ENCODE measurements around the gene IRX2.

The IRX2 gene

DNA sequence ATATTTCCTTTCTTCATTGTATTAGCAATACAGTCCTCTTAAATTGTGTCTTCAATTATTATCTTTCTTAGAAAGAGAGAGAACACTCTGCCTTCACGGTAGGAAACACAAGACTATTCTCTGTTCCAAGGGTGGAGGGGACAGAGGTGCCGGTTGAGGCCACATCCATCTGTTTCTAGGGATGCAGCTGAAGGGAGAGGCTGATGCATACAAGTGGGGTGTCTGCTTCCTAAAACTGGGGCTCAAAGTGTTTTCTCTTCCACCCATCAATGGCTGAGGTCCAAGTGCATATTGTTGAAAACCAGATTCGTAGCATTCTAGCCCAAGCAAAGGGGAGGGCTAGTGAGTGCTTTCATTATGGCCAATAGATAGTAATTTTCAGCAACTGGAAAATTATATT is 9.5 kb downstream of the IRX2 start:
- DNase-seq (ENCODE audit: low read depth, low spot score), result no peak

GRCh38 chr5:2740876-2741555 is 10.5 kb downstream of the IRX2 start:
- no peak for DNase-seq (ENCODE audit: low read depth, low spot score)

GRCh38 chr5:2740051-2740875 is 11.2 kb downstream of the IRX2 start:
- no peak for DNase-seq (ENCODE audit: low read depth, low spot score)

DNA sequence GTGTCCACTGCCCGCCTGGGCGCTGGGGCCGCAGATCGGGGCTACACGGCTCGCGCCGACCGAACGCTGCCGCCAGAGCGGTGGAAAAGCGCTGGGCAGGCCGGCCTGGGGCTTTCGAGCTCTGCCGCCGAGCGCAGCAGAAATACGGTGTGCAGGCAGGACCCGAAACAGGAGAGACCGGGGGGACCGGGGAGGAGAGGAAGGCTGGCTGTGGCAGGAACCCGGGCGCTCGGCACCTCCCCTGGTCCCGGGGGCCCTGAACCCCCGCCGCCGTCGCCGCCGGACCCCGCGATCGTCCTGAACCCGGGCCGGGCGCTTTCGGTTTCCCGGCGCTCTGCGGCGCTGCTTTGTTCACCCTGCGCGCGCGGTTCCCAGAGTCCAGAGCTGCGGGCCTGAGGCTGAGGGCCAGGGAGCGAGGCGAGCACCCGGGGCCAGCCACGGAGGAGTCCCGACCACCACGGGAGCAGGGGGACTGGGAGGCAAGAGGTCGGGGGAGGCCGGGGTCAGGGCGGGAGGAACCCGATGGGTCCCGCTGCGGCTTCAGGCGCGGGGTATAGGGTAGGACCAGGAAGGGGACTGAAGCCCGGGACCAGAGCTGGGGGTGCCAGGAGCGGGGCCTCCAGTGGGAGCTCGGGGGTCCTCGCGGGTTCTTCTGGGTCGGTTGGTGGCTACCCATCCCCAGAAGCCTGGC is 12.0 kb downstream of the IRX2 start:
- DNase-seq (ENCODE audit: low read depth, low spot score), result peak; percentile 50

GRCh38 chr5:2738700-2739359 is 12.6 kb downstream of the IRX2 start:
- DNase-seq (ENCODE audit: low read depth, low spot score), result no peak

GRCh38 chr5:2738156-2738699 is 13.2 kb downstream of the IRX2 start:
- no peak for DNase-seq (ENCODE audit: low read depth, low spot score)

DNA sequence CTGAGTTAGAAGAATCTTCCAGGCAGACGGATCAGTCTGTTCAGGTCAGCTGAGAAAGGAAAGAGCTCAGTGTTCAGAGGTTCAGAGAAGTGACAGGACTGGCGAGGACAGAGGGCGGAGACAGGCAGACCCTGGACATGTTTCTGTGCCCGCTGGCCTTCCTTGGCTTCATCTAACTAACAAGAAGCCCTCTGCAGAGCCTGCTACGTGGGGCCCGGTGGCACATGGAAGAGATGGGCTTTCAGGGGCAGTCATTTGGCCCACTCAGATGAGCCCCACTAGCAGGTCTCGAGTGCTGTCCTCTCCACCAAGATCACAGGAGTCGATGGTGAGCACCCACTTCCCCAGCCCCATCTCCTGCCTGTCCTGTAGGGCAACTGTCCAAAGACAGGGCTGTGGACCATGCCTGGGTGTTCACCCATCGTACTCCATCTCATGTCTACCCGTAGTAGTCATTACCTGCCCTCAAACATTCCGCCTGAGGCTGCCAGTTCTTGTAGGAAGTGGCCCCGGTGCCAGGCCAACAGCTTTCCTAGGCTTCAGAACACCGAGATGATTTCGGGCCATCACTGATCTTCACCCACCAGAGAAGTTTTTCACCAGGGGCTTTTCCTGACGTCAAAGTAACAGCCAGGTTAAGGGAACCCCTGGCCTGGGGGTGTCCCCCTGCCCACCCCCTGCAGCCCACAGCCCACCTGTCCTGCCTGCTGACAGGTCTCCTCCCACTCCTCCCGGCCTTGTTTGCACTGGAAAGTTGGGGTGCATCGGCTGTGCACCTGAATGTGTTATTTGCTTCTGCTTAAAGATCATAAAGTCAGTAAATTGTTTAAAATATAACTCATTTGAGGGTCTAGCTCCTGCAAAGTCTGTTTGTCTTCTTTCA is 14.0 kb downstream of the IRX2 start:
- DNase-seq (ENCODE audit: low read depth, low spot score), result no peak

DNA sequence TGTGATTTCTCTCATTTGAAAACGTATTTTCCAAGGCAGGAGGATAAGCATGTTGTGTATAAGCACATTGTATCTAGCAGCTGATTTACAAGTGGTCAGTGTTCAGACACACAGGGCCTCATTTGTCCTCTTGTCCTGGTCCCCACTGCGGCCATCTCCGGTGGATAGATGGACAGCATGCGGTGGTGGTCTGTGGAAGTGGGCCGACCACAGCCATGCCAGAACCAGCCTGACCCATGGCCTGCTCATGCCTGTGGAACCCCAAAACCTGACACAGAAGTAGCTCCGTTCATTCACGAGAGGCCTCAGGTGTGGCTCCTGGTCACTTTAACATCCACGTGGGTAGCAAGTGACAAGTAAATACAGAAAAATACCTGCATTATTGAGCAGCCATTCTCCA is 14.6 kb downstream of the IRX2 start:
- DNase-seq (ENCODE audit: low read depth, low spot score), result no peak

DNA sequence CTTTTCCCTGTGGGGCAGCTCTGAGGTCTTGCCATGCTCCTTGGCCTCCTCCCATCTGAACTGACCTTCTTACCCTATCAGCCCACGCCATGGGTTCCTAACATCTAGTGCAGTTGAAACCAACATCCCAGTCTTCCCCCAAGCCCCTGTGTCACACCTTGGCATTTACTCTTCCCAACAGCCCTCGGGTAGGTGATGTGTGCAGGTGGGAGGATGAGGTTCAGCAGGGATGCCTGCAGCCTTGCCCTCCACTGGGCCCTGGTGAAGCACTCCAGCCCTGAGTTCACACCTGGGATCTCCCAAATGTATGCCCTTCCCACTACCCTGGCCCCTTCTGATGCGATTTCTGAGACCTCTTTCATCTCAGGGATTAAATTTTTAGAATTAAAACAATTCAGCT is 15.5 kb downstream of the IRX2 start:
- no peak for DNase-seq (ENCODE audit: low read depth, low spot score)

GRCh38 chr5:2732850-2733249 is 18.6 kb downstream of the IRX2 start:
- no peak for DNase-seq (ENCODE audit: low read depth, low spot score)

DNA sequence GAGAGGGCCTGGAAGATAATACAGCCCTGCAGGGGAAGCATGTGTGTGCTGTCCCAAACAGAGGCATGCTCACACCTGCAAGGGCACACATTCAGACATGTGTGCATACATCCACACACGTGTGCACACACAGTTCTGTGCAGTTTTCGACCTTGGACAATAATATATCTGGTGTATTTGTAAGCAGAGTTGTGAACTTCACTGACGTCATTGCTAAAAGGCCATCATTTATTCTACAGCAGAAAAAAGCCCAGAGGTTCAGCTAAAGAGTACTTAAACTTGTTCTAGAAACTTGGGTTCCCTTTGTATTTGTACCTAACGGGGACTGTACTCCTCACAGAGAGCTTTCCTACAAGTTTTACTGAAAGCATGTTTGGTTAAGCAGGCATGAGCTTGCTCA is 19.5 kb downstream of the IRX2 start:
- no peak for DNase-seq (ENCODE audit: low read depth, low spot score)

DNA sequence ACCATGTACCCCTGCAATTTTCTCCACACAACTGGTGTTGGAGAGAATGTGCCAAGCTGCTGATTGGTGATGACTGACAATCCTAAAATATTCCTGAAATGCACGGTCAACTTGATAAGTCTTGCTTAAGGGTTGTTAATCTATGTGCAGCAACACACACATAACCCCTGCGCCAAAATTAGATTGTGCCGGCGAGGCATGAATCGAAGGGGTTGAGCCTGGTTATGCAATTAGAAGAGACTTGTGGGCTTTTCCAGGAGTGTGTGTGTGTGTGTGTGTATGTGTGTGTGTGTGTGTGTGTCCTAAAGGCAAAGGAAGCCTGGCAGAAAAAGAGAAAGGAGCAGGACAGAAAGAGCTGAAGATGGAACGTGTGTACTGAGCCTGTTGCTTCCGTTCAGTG is 22.3 kb downstream of the IRX2 start:
- no peak for DNase-seq (ENCODE audit: low read depth, low spot score)

GRCh38 chr5:2727550-2727949 is 23.9 kb downstream of the IRX2 start:
- DNase-seq (ENCODE audit: low read depth, low spot score), result no peak

GRCh38 chr5:2725980-2726765 is 25.3 kb downstream of the IRX2 start:
- DNase-seq (ENCODE audit: low read depth, low spot score), result no peak

DNA sequence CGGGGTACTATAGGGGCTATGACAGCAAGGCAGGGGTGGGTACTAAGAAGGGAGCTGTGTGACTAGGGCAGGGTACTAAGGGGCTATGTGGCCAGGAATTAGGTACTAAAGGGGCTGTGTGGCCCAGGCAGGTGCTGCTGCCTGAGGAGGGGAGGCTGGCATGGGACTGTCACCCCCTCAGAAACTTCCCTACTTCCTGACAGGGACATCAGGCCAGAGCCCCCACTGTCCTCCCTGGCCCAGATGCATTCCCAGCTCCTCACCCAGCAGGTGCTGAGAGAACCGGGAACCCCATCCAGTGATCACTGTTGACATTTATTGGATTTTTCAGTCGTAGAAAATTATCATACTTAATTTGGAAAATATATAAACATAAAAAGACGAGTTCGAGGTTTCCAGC is 26.6 kb downstream of the IRX2 start:
- DNase-seq (ENCODE audit: low read depth, low spot score), result no peak

DNA sequence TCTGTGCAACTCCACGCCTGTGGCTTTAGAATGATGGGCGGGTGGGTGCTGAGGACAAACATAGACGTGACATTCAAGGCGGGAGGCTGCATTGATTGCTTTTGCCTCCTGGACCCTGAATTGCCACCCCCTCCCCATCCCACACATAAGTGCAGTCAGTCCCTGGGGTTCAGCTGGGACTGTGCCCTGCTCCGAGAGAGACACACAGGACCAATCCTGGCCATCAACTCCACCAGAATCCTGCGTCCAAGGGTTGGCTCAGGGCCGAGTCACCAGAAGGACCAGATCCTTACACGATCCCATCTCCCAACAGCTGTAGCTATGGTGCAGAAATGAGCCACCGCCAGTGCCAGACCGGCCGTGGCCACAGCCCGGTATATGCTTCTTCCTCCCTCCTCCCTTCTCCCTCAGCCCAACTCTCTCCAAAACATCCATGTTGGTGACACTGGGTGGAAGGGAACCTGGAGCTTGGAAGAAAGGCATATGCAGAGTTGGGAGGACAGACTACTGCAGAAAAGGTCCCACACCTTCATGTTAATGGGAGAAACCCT is 27.4 kb downstream of the IRX2 start:
- no peak for DNase-seq (ENCODE audit: low read depth, low spot score)

DNA sequence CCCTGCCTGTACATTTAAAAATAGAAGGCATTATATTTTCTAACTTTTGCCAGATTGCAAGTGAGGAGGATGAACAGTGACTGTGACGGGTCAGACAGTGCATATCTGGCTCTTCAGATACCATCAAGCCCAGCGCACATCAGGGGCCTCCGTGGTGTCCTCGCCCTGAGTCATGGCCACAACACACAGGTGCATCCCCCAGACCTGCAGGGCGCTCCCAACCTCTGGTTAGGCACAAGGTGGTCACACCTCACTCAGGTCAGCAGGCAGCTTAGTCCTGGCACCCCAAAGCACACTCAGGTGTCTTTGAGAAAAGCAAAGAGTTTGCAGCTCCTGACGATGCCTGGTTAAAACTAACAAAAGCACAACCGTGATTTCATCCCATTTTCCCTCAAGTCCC is 28.6 kb downstream of the IRX2 start:
- no peak for DNase-seq (ENCODE audit: low read depth, low spot score)

DNA sequence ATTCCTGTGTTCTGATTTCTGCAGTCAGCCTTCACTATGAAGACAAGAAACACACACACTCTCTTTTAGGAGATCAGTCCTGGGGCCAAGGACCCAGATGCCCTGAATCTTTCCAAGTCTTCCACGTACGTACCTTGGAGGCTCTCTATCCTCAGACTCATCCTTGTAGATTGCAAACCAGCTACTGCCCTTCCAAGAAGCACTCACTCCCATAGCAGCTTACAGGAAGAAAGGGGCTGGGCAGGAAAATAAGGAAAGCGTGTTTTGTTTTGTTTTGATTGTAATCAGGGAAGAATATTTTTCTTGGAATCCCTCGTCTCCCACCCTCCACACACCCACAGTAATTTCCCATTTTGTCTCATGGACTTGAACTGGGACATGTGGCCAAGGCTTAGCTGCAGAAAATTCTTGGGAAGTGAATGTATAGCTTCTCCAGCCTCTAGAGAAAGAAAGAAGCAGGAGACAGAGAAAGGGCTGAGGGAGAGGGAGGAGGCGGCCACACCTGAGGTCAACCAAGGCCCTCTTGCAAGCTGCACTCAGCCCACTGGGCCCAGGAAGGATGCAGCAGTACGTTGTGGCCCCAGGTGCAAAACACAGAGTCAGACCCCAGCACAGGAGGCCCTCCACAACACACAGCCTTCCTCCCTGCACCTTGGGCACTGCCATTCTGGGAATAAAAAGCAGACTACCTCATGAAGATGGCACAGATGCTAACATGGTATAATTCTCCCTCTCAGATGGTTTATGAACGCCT is 29.9 kb downstream of the IRX2 start:
- no peak for DNase-seq (ENCODE audit: low read depth, low spot score)

DNA sequence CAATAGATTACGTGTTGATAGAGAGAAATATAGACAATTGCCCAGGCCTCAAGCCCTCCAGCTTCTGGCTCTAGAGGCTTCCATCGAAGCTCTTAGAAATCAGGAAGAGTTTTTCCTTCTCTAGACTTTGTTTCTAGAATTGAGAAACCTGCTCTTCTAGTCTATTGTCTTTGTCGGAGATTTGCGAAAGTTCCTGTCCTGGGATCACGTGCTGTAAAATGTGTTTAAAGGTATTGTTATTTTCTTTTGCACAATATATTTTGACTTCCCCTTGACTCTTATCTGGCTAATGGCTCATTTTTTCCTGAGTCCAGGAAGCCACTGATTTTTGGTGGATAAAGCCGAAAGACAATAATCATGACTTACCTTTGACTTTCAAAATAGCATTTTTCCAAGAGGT is 32.1 kb downstream of the IRX2 start:
- no peak for DNase-seq (ENCODE audit: low read depth, low spot score)

Measured in astrocyte of the hippocampus (primary cell).